Natural killer cell (primary cell): ENCODE measurements around the gene ACER3. TPM values are rescaled to one million over a fixed set of nuclear protein-coding genes. Genes with fewer than 3 reads are reported as not detected.

Source experiments
- ATAC-seq, 3 donors: fragments of 150-1000 bp in 2 of 3; fragments of 200-7000 bp in 1 of 3; cut with Tn5 transposase; 1 replicate in 1 of 3; 2 replicates in 2 of 3; pipeline ENCODE4 v1.10.0; 2021; ENCODE audit warnings: mild to moderate bottlenecking in 2 of 3, moderate library complexity in 2 of 3
- DNase-seq, 2 donors: peaks; one replicate each; pipeline versions ENCODE4 v3.0.0 to v3.0.0-alpha.2; 2013 to 2021; ENCODE audit warnings: mixed read lengths in 1 of 2
- H3K27ac ChIP-seq: one replicate; pipeline ENCODE4 v1.5.1; 2013; ENCODE audit warnings: mild to moderate bottlenecking, low read length
- H3K27me3 ChIP-seq: one replicate; pipeline ENCODE4 v1.6.1; 2013; ENCODE audit warnings: low read length; ENCODE audit not compliant: control insufficient read depth, insufficient read depth
- H3K36me3 ChIP-seq: one replicate; pipeline ENCODE4 v1.6.1; 2013; ENCODE audit warnings: low read length; ENCODE audit not compliant: control insufficient read depth, insufficient read depth
- H3K4me1 ChIP-seq: one replicate; pipeline ENCODE4 v1.6.1; 2013; ENCODE audit warnings: low read length; ENCODE audit not compliant: control insufficient read depth, insufficient read depth
- H3K4me3 ChIP-seq: one replicate; pipeline ENCODE4 v1.5.1; 2013; ENCODE audit warnings: low read length
- H3K9me3 ChIP-seq: one replicate; pipeline ENCODE4 v1.6.1; 2013; ENCODE audit warnings: low read length; ENCODE audit not compliant: control insufficient read depth, insufficient read depth
- H3K27ac Mint-ChIP-seq, 2 donors: one replicate each; pipeline ENCODE4 v1.8.0; 2022; ENCODE audit warnings: mild to moderate bottlenecking in 2 of 2, mixed read lengths in 2 of 2, moderate library complexity in 1 of 2
- H3K27me3 Mint-ChIP-seq, 2 donors: one replicate each; pipeline ENCODE4 v1.8.0; 2022; ENCODE audit warnings: low read depth in 2 of 2, mixed read lengths in 2 of 2
- H3K36me3 Mint-ChIP-seq: one replicate; pipeline ENCODE4 v1.8.0; 2022; ENCODE audit warnings: mixed read lengths
- H3K4me1 Mint-ChIP-seq, 2 donors: one replicate each; pipeline ENCODE4 v1.8.0; 2022; ENCODE audit warnings: mixed read lengths in 2 of 2
- H3K4me3 Mint-ChIP-seq: one replicate; pipeline ENCODE4 v1.8.0; 2022; ENCODE audit warnings: mild to moderate bottlenecking, moderate library complexity, mixed read lengths
- H3K9me3 Mint-ChIP-seq, 2 donors: one replicate each; pipeline ENCODE4 v1.8.0; 2022; ENCODE audit warnings: mixed read lengths in 2 of 2
- CTCF ChIP-seq: fragments of 200-600 bp; IDR thresholded peaks from one replicate; pipeline ENCODE4 v1.8.0; 2022; ENCODE audit warnings: antibody characterized with exemption
- WGBS: methylation state at CpG from one replicate; pipeline ENCODE4 v1.1.7; 2013; ENCODE audit warnings: missing lambda C conversion rate; ENCODE audit not compliant: insufficient coverage; 5-methylcytosine and 5-hydroxymethylcytosine counted together
- intact Hi-C: fragments of 100-400 bp; cut with micrococcal nuclease; formaldehyde crosslinking; loops from one replicate; pipeline ENCODE4 v1.14.2; 2022
- total RNA-seq, 4 donors: library from RNA; stranded (reverse); fragments of 120-200 nt in 1 of 4; gene quantifications; one replicate each; pipeline versions ENCODE4 v1.2.3 to v1.2.4, GENCODE V29; 2013 to 2022

Gene ACER3
- total RNA-seq, 3 donors from 2014 or later (not counting 1 experiment from before 2014, with no cell fraction given), result 12.1 to 14.8 (median 13.6) TPM

- no peak overlapping the region for H3K27ac Mint-ChIP-seq
- intact Hi-C loops, result no loop called here
- peaks cover 0 to 4% of the 10 kb centered on the region in 2 donors for H3K9me3 Mint-ChIP-seq
- Histone ChIP-seq H3K27ac (no peak overlapping the region), H3K27me3 (no peaks in the 10 kb centered on the region), H3K9me3 (peaks cover 6% of the 10 kb centered on the region), H3K4me1 (no peaks in the 10 kb centered on the region), H3K36me3 (no peaks in the 10 kb centered on the region), H3K4me3 (no peak overlapping the region)
- no peaks in the 10 kb centered on the region for H3K27me3 Mint-ChIP-seq
- no peak overlapping the region for H3K4me3 Mint-ChIP-seq
- H3K36me3 Mint-ChIP-seq, result no peaks in the 10 kb centered on the region
- DNase-seq, result no peak
- no peak for TF ChIP-seq CTCF
- ATAC-seq, result no peak
- H3K4me1 Mint-ChIP-seq, result no peaks in the 10 kb centered on the region
These were observed 111.3 kb downstream of the ACER3 start for GRCh38 chr11:76972051-76972450.

GRCh38 chr11:76974179-76974891 is 113.6 kb downstream of the ACER3 start:
- intact Hi-C loops, result no loop called here
- Mint-ChIP-seq H3K36me3 (no peaks in the 10 kb centered on the region), H3K27ac (no peak overlapping the region), H3K4me1 (no peaks in the 10 kb centered on the region), H3K9me3 (peaks cover 0 to 4% of the 10 kb centered on the region in 2 donors), H3K4me3 (no peak overlapping the region), H3K27me3 (no peaks in the 10 kb centered on the region)
- DNase-seq, result no peak
- peaks cover 11% of the 10 kb centered on the region for H3K9me3 ChIP-seq
- ATAC-seq, result no peak
- no peaks in the 10 kb centered on the region for H3K4me1 ChIP-seq
- no peaks in the 10 kb centered on the region for H3K36me3 ChIP-seq
- no peak overlapping the region for H3K27ac ChIP-seq
- H3K27me3 ChIP-seq, result no peaks in the 10 kb centered on the region
- WGBS, result 56% methylated on average over 2 of the region's 2 CpGs
- no peak for TF ChIP-seq CTCF
- H3K4me3 ChIP-seq, result no peak overlapping the region

GRCh38 chr11:76975513-76975912 is 114.8 kb downstream of the ACER3 start:
- Histone ChIP-seq H3K4me1 (no peaks in the 10 kb centered on the region), H3K27me3 (no peaks in the 10 kb centered on the region), H3K27ac (no peak overlapping the region), H3K36me3 (no peaks in the 10 kb centered on the region), H3K4me3 (no peak overlapping the region), H3K9me3 (peaks cover 11% of the 10 kb centered on the region)
- H3K27ac Mint-ChIP-seq, result no peak overlapping the region
- TF ChIP-seq CTCF, result no peak
- H3K4me3 Mint-ChIP-seq, result no peak overlapping the region
- ATAC-seq (no peak), DNase-seq (no peak)
- H3K4me1 Mint-ChIP-seq, result no peaks in the 10 kb centered on the region
- peaks cover 0 to 4% of the 10 kb centered on the region in 2 donors for H3K9me3 Mint-ChIP-seq
- no peaks in the 10 kb centered on the region for H3K36me3 Mint-ChIP-seq
- no peaks in the 10 kb centered on the region for H3K27me3 Mint-ChIP-seq
- intact Hi-C loops, result no loop called here

GRCh38 chr11:76977791-76978190 is 117.1 kb downstream of the ACER3 start:
- Histone ChIP-seq H3K27ac (no peak overlapping the region), H3K9me3 (peaks cover 5% of the 10 kb centered on the region), H3K36me3 (no peaks in the 10 kb centered on the region), H3K4me1 (no peaks in the 10 kb centered on the region), H3K4me3 (no peak overlapping the region), H3K27me3 (no peaks in the 10 kb centered on the region)
- 99% methylated on average over 8 of the region's 8 CpGs for WGBS
- H3K9me3 Mint-ChIP-seq, result no peaks in the 10 kb centered on the region
- no peaks in the 10 kb centered on the region for H3K27me3 Mint-ChIP-seq
- TF ChIP-seq CTCF, result no peak
- H3K36me3 Mint-ChIP-seq, result no peaks in the 10 kb centered on the region
- intact Hi-C loops, result no loop called here
- ATAC-seq (no peak), DNase-seq (no peak)
- no peak overlapping the region for H3K27ac Mint-ChIP-seq
- H3K4me3 Mint-ChIP-seq, result no peak overlapping the region
- no peaks in the 10 kb centered on the region for H3K4me1 Mint-ChIP-seq
